Cardiac fibroblast (primary cell): Measurements from ENCODE around the gene LRRC43.
"Not testable (repeated sequence)": the region's sequence is repeated elsewhere in the genome, so short reads cannot be mapped to it uniquely, and the experiment has no call there.

Experiments
- DNase-seq, 2 donors: peaks; one replicate each; pipeline versions ENCODE4 v3.0.0 to v3.0.0-alpha.2; 2010; ENCODE audit warnings: low read depth in 2 of 2
- H3K4me3 ChIP-seq, 2 donors: replicated peaks in 1 of 2; 1 replicate in 1 of 2; 2 replicates in 1 of 2; pipeline ENCODE4 v1.5.1; 2011; ENCODE audit warnings: low read depth in 2 of 2, low read length in 2 of 2, mild to moderate bottlenecking in 2 of 2, moderate library complexity in 1 of 2
- TF ChIP-seq, protein P1 (sequence below): IDR thresholded peaks from one replicate; pipeline ENCODE4 v1.5.1; 2011; ENCODE audit warnings: low read depth, mild to moderate bottlenecking, low read length, inconsistent platforms

LRRC43 gene

DNA sequence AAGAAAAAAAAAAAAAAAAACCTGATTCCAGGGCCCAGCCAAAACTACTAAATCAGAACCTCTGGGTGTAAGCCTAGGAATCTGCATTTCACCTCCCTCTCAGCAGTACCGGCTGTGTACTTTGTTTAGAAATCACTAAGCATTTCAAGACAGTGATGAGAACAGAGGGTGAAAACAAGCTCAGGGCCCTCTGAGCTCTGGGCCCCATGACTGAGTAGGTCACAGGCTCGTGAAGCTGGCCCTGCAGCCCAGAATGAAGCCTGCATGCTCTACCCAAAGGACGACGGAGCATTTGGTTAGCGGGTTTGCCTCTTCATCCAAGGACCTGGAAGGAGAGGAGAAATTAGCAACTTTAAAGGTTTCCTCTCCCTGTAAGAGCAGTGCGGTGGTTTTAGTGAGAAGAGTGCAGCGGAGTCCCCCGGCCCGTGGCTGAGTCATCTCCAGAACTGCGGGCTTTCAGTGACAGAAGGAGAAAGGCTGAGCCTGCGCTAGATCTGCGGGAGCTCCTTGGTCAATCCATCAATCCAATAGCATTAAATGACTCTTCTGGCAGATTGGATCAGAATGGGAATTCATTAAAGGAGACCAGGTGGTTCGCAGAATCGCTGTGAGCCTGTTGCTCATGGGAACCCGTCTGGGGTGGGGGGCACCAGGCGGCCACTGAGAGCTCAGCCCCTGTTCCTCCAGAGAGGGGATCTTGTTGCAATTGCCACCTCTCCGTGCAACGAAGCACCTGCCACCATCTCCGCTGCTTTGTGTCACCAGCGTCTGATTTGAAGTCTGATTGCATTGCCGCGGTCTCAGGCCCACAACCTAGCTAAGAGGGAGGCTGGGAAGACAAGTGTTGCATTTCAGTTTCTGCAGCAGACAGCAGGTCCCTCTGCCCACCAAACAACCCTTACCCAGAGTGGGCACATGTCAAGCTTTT, 16.2 kb upstream of the LRRC43 start:
- TF ChIP-seq, protein P1, sequence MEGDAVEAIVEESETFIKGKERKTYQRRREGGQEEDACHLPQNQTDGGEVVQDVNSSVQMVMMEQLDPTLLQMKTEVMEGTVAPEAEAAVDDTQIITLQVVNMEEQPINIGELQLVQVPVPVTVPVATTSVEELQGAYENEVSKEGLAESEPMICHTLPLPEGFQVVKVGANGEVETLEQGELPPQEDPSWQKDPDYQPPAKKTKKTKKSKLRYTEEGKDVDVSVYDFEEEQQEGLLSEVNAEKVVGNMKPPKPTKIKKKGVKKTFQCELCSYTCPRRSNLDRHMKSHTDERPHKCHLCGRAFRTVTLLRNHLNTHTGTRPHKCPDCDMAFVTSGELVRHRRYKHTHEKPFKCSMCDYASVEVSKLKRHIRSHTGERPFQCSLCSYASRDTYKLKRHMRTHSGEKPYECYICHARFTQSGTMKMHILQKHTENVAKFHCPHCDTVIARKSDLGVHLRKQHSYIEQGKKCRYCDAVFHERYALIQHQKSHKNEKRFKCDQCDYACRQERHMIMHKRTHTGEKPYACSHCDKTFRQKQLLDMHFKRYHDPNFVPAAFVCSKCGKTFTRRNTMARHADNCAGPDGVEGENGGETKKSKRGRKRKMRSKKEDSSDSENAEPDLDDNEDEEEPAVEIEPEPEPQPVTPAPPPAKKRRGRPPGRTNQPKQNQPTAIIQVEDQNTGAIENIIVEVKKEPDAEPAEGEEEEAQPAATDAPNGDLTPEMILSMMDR, result no peak
- no peak for DNase-seq
- H3K4me3 ChIP-seq, result no peak overlapping the region

DNA sequence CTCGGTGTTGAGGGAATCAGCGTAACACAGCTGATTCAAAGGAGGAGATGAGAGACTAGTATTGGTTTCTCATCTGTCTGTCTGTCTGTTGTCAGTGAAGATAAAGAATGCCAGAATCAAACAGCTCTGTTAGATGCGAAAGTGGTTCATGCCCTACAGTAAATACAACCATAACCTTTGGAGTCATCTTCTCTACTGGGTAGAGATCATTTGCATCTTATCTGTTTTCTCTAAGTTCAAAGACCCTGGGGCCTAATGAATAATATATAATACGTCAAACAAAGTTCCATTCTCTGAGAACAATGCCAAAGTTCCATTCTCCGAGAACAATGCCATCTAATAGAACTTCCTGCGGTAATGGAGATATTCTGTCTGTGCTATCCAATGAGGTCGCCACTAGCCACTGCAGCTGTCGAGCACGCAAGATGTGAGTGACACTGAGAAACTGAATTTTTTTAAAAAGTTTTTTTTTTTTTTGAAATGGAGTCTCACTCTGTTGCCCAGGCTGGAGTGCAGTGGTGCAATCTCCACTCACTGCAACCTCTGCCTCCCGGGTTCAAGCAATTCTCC, 15.5 kb upstream of the LRRC43 start:
- H3K4me3 ChIP-seq, result no peak overlapping the region
- DNase-seq, result peak in 1 of 2 donors; percentile 20
- TF ChIP-seq, protein P1, result no peak

DNA sequence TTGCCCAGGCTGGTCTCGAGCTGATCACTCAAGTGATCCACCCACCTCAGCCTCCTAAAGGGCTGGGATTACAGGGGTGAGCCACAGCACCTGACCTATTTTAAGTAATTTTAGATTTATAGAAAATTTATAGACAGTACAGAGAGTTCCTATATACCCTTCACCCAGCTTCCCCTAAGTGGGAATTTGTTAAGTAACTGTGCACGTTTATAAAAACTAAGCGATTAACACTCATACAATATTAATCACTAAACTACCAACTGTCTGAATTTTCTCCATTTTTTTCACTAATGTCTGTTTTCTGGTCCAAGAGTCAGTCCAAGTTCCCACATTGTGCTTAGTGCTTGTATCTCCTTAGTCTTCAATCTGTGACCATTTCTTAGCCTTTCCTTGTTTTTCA, 14.4 kb upstream of the LRRC43 start:
- DNase-seq, result no peak
- no peak overlapping the region for H3K4me3 ChIP-seq
- TF ChIP-seq, protein P1, result no peak

DNA sequence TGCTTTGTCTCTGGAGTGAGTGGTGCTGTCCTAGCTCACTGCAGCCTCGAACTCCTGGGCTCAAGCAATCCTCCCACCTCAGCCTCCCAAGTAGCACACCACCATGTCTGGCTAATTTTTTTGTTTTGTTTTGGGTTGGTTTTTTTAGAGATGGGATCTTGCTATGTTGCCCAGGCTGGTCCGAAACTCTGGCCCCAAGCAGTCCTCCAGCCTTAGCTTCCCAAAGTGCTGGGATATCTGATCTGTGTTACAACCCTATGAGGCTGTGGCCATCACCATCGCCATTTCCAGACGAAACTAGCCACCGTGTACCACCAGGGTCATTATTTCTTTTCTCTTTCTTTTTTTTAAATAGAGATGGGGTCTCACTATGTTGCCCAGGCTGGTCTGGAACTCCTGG, 11.5 kb upstream of the LRRC43 start:
- TF ChIP-seq, protein P1, result no peak
- DNase-seq, result no peak
- no peak overlapping the region for H3K4me3 ChIP-seq

DNA sequence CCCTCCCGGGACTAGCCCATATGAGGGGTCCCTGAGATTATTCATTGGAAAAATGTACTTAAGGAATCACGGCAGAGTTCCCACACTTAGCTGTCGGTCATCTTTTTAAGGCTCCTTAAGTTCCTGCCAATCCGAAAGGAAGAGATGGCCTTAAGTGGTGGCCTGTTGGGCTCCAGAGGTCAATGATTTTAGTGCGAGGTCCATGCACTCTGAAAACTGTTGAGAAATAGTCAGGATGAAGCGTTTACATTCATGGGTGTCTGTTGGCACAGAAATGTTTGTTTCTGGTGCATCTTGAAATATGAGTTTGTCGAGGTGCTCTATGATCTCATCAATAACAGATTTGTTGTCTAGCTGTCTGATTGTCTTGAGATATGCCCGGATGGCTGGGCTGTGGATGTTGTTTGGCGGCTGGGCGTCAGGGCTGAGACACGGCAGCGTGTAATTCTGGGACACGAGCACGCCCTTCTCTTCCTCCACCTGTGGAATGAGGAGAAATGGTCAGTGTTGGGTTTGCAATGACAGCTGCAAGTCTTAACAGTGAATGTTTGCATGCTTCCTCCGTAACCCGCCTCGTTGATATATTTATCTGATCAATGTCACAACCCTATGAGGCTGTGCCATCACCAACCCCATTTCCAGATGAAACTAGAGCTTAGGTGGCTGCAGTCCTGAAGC, 10.5 kb upstream of the LRRC43 start:
- TF ChIP-seq, protein P1, result no peak
- no peak for DNase-seq
- H3K4me3 ChIP-seq, result no peak overlapping the region

DNA sequence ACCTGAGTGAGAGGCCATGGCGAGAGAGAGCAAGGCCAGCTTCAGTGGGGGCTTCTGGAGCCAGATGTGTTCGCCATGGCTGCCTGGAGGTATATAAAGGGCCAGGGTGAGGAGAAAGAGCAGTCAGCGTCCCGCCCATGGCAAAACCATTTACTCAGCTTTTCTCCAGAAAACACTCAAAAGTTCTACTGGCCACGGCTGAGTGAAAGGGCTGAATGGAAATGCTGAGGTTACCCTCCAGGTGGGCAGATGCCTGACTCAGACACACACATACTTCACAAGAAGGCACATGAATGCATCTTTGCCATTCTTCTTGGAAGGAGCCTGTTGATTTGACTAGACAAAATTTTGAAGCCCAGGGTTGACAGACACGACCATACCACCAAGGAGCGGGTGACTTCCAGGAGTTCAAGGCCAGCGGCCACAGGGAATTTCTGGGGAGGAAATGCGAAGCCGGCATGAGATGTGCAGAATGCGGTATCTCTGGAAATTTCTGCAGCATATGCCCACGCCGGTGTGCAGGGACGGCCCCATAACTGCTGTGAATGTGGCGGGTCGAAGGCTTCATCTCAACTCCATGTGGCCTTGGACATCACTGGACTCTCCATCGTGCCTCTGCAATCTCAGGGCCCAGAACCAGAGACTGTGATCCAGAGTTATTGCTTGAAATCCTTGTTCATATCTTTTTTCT, 8.6 kb upstream of the LRRC43 start, which contains the start of gene IL31:
Gene IL31 (minus strand): TSS at position 67 of the 691 bp plus-strand sequence. CDS start 49 bp downstream, at position 18.
- no peak within 1 kb of the TSS for H3K4me3 ChIP-seq
- TF ChIP-seq, protein P1, result no peak
- no peak for DNase-seq

DNA sequence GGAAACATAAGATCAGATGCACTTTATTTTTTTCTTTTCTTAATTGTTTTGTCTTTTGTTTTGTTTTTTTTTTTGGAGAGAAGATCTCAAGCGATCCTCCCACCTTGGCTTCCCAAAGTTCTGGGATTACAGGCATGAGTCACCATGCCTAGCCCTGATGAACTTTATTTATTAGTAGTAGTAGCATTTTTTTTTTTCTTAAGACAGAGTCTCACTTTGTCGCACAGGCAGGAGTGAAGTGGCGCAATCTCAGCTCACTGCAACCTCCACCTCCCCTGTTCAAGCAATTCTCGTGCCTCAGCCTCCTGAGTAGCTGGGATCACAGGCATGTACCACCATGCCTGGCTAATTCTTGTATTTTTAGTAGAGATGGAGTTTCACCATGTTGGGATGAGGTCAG, 6.5 kb upstream of the LRRC43 start:
- not testable (repeated sequence) for H3K4me3 ChIP-seq, DNase-seq
